ENCODE results near the gene PTPRA. TPM values are rescaled to one million over a fixed set of nuclear protein-coding genes. Genes with fewer than 3 reads are reported as not detected.
A peak's percentile ranks its signal among the peaks of the same experiment; 100 is the strongest.
"Not testable (repeated sequence)": the region's sequence is repeated elsewhere in the genome, so short reads cannot be mapped to it uniquely, and the experiment has no call there.

The PTPRA gene
- total RNA-seq, 8 experiments from 2014 or later = 31.8 to 137 (median 58.2) TPM

- in situ Hi-C loops (cut with MboI; ENCODE audit: low pct_unique_long_range_greater_than_20kb in 2 of 9, low sequenced_read_pairs in 9 of 9, unreplicated experiment in 9 of 9); H3K4me1 ChIP-seq (replicated peaks in 1 of 2): not testable (repeated sequence)
Measured at GRCh38 chr20:2895154-2895553, 21.9 kb downstream of the PTPRA start.

GRCh38 chr20:2899243-2899642 is 26.0 kb downstream of the PTPRA start:
- ATAC-seq (replicated peaks in 6 of 8) = no peak
- in situ Hi-C loops (cut with MboI; ENCODE audit: low pct_unique_long_range_greater_than_20kb in 2 of 9, low sequenced_read_pairs in 9 of 9, unreplicated experiment in 9 of 9) = no loop called here
- WGBS, 10 experiments = 80 to 100% (median 87%) methylated on average over 1 to 3 of the region's 3 CpGs; no CpG with 5 or more reads in 3 of the 10 experiments
- Histone ChIP-seq H3K4me3 (no peak overlapping the region), H3K4me1 (replicated peaks in 1 of 2) (no peaks in the 10 kb centered on the region), H3K27ac (no peak overlapping the region)

More at GRCh38 chr20:2895154-2895553, 21.9 kb downstream of the PTPRA start:
- WGBS, 10 experiments = 93 to 100% (median 100%) methylated on average over 1 to 3 of the region's 3 CpGs; no CpG with 5 or more reads in 4 of the 10 experiments
- not testable (repeated sequence) for H3K4me3 ChIP-seq; H3K27ac ChIP-seq; ATAC-seq (replicated peaks in 6 of 8)

- ATAC-seq (replicated peaks in 6 of 8) = peak in 1 of 8 experiments; percentile 45
Measured at GRCh38 chr20:2900845-2901592, 27.7 kb downstream of the PTPRA start.

DNA sequence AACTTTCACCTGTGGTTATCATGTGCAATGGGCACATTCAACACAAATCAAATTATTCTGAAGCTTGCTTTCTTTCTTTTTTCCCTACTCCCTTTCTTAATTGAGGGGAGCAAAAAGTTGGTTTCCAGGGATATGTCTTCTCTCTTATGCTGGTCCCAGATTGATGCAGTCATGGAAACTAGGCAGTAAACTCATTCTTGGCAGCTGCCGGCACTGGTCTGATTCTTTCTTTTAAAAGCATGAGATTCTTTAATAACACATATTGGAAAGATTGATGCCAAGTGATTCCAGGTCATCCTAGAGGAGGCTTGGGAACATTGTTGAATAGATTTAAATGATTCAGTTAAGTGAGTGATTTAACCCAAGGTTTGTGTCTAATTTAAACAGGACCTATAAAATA is 29.0 kb downstream of the PTPRA start:
- Histone ChIP-seq H3K4me3 (no peak overlapping the region), H3K4me1 (replicated peaks in 1 of 2) (no peaks in the 10 kb centered on the region), H3K27ac (no peak overlapping the region)
- in situ Hi-C loops (cut with MboI; ENCODE audit: low pct_unique_long_range_greater_than_20kb in 2 of 9, low sequenced_read_pairs in 9 of 9, unreplicated experiment in 9 of 9) = no loop called here
- ATAC-seq (replicated peaks in 6 of 8) = peak in 1 of 8 experiments; percentile 79
- 0 to 67% (median 39%) methylated on average over 1 of the region's 1 CpG; no CpG with 5 or more reads in 2 of the 10 experiments for WGBS, 10 experiments

More at GRCh38 chr20:2900845-2901592, 27.7 kb downstream of the PTPRA start:
- Histone ChIP-seq H3K4me3 (no peak overlapping the region), H3K4me1 (replicated peaks in 1 of 2) (no peaks in the 10 kb centered on the region), H3K27ac (no peak overlapping the region)
- WGBS, 10 experiments = 78 to 100% (median 95%) methylated on average over 3 to 11 of the region's 11 CpGs; no CpG with 5 or more reads in 1 of the 10 experiments
- in situ Hi-C loops (cut with MboI; ENCODE audit: low pct_unique_long_range_greater_than_20kb in 2 of 9, low sequenced_read_pairs in 9 of 9, unreplicated experiment in 9 of 9) = no loop called here

GRCh38 chr20:2902818-2903217 is 29.5 kb downstream of the PTPRA start:
- H3K27ac ChIP-seq = no peak overlapping the region
- ATAC-seq (replicated peaks in 6 of 8) = no peak
- in situ Hi-C loops (cut with MboI; ENCODE audit: low pct_unique_long_range_greater_than_20kb in 2 of 9, low sequenced_read_pairs in 9 of 9, unreplicated experiment in 9 of 9) = no loop called here
- no peaks in the 10 kb centered on the region for H3K4me1 ChIP-seq (replicated peaks in 1 of 2)
- no peak overlapping the region for H3K4me3 ChIP-seq
- WGBS, 10 experiments = 89 to 100% (median 98%) methylated on average over 1 to 3 of the region's 3 CpGs

DNA sequence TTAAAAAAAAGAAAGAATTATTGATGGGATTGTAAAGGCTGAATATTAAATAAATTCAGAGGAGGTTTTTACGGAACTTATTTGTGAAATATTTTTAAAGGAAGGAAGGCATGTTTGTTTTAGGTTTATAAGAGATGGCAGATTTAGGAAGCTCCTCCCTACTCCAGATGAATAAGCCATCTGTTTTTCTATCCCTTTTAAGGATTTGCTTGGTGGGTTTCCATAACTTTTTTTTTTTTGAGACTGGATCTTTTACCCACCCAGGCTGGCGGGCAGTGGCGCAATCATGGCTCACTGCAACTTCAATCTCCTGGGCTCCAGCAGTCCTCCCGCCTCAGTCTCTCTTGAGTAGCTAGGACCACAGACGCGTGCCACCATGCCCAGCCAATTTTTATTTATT is 30.4 kb downstream of the PTPRA start:
- in situ Hi-C loops (cut with MboI; ENCODE audit: low pct_unique_long_range_greater_than_20kb in 2 of 9, low sequenced_read_pairs in 9 of 9, unreplicated experiment in 9 of 9) = no loop called here
- 80 to 100% (median 100%) methylated on average over 1 to 6 of the region's 6 CpGs for WGBS, 10 experiments
- no peak for ATAC-seq (replicated peaks in 6 of 8)
- no peak overlapping the region for H3K27ac ChIP-seq
- no peaks in the 10 kb centered on the region for H3K4me1 ChIP-seq (replicated peaks in 1 of 2)
- H3K4me3 ChIP-seq = no peak overlapping the region

DNA sequence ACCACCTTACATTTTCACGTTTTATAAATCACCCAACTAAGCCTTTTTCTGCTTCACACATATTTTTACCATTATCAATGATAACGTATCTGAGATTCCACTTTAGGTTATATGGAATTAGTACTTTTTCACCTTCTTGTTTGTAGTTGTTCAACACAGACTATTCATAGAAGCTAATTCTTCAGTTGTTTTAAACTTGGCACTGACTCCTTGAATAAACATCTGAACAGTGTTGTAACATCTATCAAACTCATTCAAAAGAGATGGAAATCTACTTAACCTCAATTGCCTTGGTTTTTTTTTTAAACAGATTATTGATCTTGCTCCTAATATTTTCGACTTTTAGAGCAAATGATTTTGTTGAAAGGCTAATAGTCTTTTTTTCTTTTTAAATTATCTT is 34.2 kb downstream of the PTPRA start:
- 78 to 96% (median 92%) methylated on average over 2 to 3 of the region's 3 CpGs for WGBS, 10 experiments
- Histone ChIP-seq H3K27ac (no peak overlapping the region), H3K4me3 (no peak overlapping the region), H3K4me1 (replicated peaks in 1 of 2) (no peaks in the 10 kb centered on the region)
- in situ Hi-C loops (cut with MboI; ENCODE audit: low pct_unique_long_range_greater_than_20kb in 2 of 9, low sequenced_read_pairs in 9 of 9, unreplicated experiment in 9 of 9) = no loop called here
- ATAC-seq (replicated peaks in 6 of 8) = no peak

GRCh38 chr20:2909953-2910352 is 36.7 kb downstream of the PTPRA start:
- H3K27ac ChIP-seq = no peak overlapping the region
- in situ Hi-C loops (cut with MboI; ENCODE audit: low pct_unique_long_range_greater_than_20kb in 2 of 9, low sequenced_read_pairs in 9 of 9, unreplicated experiment in 9 of 9) = no loop called here
- WGBS, 10 experiments = 89 to 100% (median 96%) methylated on average over 1 to 2 of the region's 2 CpGs; no CpG with 5 or more reads in 5 of the 10 experiments
- no peaks in the 10 kb centered on the region for H3K4me1 ChIP-seq (replicated peaks in 1 of 2)
- no peak for ATAC-seq (replicated peaks in 6 of 8)
- no peak overlapping the region for H3K4me3 ChIP-seq

DNA sequence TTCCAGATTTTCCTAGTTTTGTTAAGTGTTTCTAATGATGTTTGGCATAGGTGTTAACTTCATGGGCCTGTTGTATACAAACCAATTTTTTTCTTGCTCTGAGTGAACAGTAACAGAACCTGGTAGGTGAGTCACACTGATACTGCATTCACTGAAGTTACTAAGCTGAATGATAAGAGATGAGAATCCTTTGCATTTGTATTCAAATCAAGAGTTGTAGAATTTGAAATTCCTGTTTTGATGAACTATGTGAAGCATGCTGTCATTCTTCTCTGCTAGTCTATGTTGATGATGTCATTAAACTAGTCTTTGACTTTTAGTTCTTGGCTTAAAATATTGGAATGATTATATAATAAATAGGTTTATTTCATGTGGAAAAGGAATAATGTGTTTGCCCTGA is 37.9 kb downstream of the PTPRA start:
- H3K4me3 ChIP-seq = no peak overlapping the region
- peak in 2 of 8 experiments; percentile 23 to 34 for ATAC-seq (replicated peaks in 6 of 8)
- no peaks in the 10 kb centered on the region for H3K4me1 ChIP-seq (replicated peaks in 1 of 2)
- no peak overlapping the region for H3K27ac ChIP-seq
- in situ Hi-C loops (cut with MboI; ENCODE audit: low pct_unique_long_range_greater_than_20kb in 2 of 9, low sequenced_read_pairs in 9 of 9, unreplicated experiment in 9 of 9) = no loop called here

GRCh38 chr20:2914160-2914559 is 40.9 kb downstream of the PTPRA start:
- ATAC-seq (replicated peaks in 6 of 8) = peak in 5 of 8 experiments; percentile 46 to 78 (median 66)
- Histone ChIP-seq H3K4me3 (no peak overlapping the region), H3K4me1 (replicated peaks in 1 of 2) (no peaks in the 10 kb centered on the region), H3K27ac (no peak overlapping the region)
- in situ Hi-C loops (cut with MboI; ENCODE audit: low pct_unique_long_range_greater_than_20kb in 2 of 9, low sequenced_read_pairs in 9 of 9, unreplicated experiment in 9 of 9) = no loop called here

DNA sequence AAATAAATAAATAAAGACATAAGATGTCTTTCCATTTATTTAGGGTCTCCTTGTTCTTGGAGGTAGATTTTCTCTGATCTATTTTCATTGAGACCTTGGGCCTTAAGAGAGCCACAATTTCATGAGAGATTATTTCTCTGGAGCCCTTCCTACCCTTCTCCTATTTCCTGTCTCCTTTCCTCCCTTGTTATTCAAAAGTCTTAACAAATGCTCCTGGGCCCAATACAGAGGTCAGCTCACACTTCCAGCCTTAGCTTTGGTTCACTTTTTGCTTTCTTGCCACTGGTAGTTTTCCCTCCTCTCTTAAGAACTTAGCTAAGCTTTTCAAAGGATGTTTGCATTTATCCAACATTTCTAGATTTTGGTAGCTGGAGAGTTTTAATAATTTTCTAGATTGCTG is 44.0 kb downstream of the PTPRA start:
- no peak for ATAC-seq (replicated peaks in 6 of 8)
- peaks cover 2 to 4% of the 10 kb centered on the region in 2 donors for H3K4me1 ChIP-seq (replicated peaks in 1 of 2)
- in situ Hi-C loops (cut with MboI; ENCODE audit: low pct_unique_long_range_greater_than_20kb in 2 of 9, low sequenced_read_pairs in 9 of 9, unreplicated experiment in 9 of 9) = no loop called here
- H3K4me3 ChIP-seq = no peak overlapping the region
- H3K27ac ChIP-seq = no peak overlapping the region

- Histone ChIP-seq H3K4me3 (no peak overlapping the region), H3K27ac (no peak overlapping the region), H3K4me1 (replicated peaks in 1 of 2) (peaks cover 2 to 4% of the 10 kb centered on the region in 2 donors)
- ATAC-seq (replicated peaks in 6 of 8) = no peak
- in situ Hi-C loops (cut with MboI; ENCODE audit: low pct_unique_long_range_greater_than_20kb in 2 of 9, low sequenced_read_pairs in 9 of 9, unreplicated experiment in 9 of 9) = no loop called here
- 79 to 100% (median 86%) methylated on average over 2 to 7 of the region's 7 CpGs for WGBS, 10 experiments
Measured at GRCh38 chr20:2918096-2919049, 45.1 kb downstream of the PTPRA start.

- no peak overlapping the region for H3K27ac ChIP-seq
- H3K4me1 ChIP-seq (replicated peaks in 1 of 2) = peaks cover 2 to 4% of the 10 kb centered on the region in 2 donors
- no peak overlapping the region for H3K4me3 ChIP-seq
- in situ Hi-C loops (cut with MboI; ENCODE audit: low pct_unique_long_range_greater_than_20kb in 2 of 9, low sequenced_read_pairs in 9 of 9, unreplicated experiment in 9 of 9) = no loop called here
- WGBS, 10 experiments = 0 to 73% (median 66%) methylated on average over 1 to 2 of the region's 2 CpGs; no CpG with 5 or more reads in 2 of the 10 experiments
- ATAC-seq (replicated peaks in 6 of 8) = no peak
Measured at GRCh38 chr20:2919518-2920245, 46.4 kb downstream of the PTPRA start.

Measured in motor neuron (in vitro differentiated cells).